ENCODE results near the gene GABRA6. TPM values are rescaled to one million over a fixed set of nuclear protein-coding genes. Genes with fewer than 3 reads are reported as not detected.

The GABRA6 gene
- total and polyA plus RNA-seq, 2 of the 13 experiments (the other 11 are each of a cell fraction or from before 2014, with no cell fraction given): not detected

DNA sequence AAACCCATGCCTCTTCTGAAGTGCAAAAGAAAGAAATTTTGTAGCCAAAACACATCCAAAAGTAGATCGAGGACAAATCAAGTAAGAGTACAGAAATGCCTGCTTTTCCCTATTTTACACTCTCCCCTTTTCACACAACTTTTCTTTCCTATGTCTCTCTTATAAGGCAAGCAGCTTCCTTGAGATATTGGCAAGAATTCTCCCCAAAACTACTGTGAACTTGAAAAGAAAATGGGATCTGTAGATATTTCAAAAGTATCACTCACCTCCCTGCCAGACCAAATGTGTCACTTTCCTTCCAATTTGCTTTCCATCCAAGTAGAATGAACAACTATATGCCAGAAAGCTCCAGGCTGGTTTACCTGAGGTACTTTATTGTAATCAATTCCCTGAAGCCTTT lies 47.9 kb upstream of the GABRA6 start:
- WGBS (ENCODE audit: low lambda C conversion rate): 0% methylated on average over 1 of the region's 1 CpG
- intact Hi-C loops (cut with micrococcal nuclease; ENCODE audit: unreplicated experiment): no loop called here
- H3K27ac ChIP-seq (ENCODE audit: extremely low read length, insufficient read depth, low read length): no peak overlapping the region
- TF ChIP-seq ZNF703 (CRISPR knock-in tag; IDR thresholded peaks at IDR 0.05; ENCODE audit: borderline replicate concordance) (no peak), PCBP1 (IDR thresholded peaks at IDR 0.05; ENCODE audit: borderline replicate concordance, low read depth, low read length) (no peak), THAP11 (CRISPR knock-in tag; IDR thresholded peaks at IDR 0.05) (no peak), TAF1 (CRISPR knock-in tag; IDR thresholded peaks at IDR 0.05) (no peak), PAWR (CRISPR knock-in tag; IDR thresholded peaks at IDR 0.05; ENCODE audit: borderline replicate concordance) (no peak), NFYC (CRISPR knock-in tag; IDR thresholded peaks at IDR 0.05) (no peak), ZNF264 (CRISPR knock-in tag; IDR thresholded peaks at IDR 0.05) (no peak), MTF2 (CRISPR knock-in tag; IDR thresholded peaks at IDR 0.05; ENCODE audit: borderline replicate concordance) (no peak), NFAT5 (CRISPR knock-in tag; IDR thresholded peaks at IDR 0.05) (no peak)
- DNase-seq (ENCODE audit: low spot score) (no peak), ATAC-seq (no peak), FAIRE-seq (no peak)
- H3K4me1 ChIP-seq (ENCODE audit: insufficient read depth, low read length): no peaks in the 10 kb centered on the region
- ChIA-PET POLR2A (no interaction called here), CTCF (ENCODE audit: low intra/inter-chr PET ratio, low total read pairs) (no interaction called here)
- H3K36me3 ChIP-seq (replicated peaks in 1 of 2; ENCODE audit: control insufficient read depth in 1 of 2, insufficient read depth in 2 of 2, low read length in 2 of 2): no peaks in the 10 kb centered on the region
- H3K9me3 ChIP-seq (ENCODE audit: low read length): no peaks in the 10 kb centered on the region
- H3K79me2 ChIP-seq (ENCODE audit: insufficient read depth, low read length): no peaks in the 10 kb centered on the region
- no peak overlapping the region for H2AFZ ChIP-seq (ENCODE audit: low read length)
- H3K4me3 ChIP-seq (replicated peaks in 1 of 3; ENCODE audit: insufficient read depth in 1 of 3, low read depth in 2 of 3, low read length in 3 of 3): no peak overlapping the region
- H4K20me1 ChIP-seq (ENCODE audit: insufficient read depth, low read length): no peaks in the 10 kb centered on the region
- no TSS peak for BruUV-seq (replicated peaks)
- no peak overlapping the region for H3K9ac ChIP-seq (ENCODE audit: insufficient read depth, low read depth, low read length)
- in situ Hi-C loops (cut with HindIII; ENCODE audit: extremely low pct_ligation_motif_present, low pct_unique_long_range_greater_than_20kb): no loop called here
- H3K4me2 ChIP-seq (ENCODE audit: low read depth, low read length): no peak overlapping the region
- no peaks in the 10 kb centered on the region for H3K27me3 ChIP-seq (ENCODE audit: control insufficient read depth in 1 of 2, insufficient read depth in 2 of 2, low read length in 2 of 2)
